HepG2 (cell line): ENCODE measurements around the gene CYP2A13.

ENCODE experiments used
- MEIS2 ChIP-seq: sonication (generic); formaldehyde crosslinking; IDR thresholded peaks from 2 replicates; pipeline ENCODE4 v1.9.0; 2021; ENCODE audit warnings: mild to moderate bottlenecking, missing genetic modification reagents
- MYC ChIP-seq: sonication (generic); formaldehyde crosslinking; IDR thresholded peaks from 2 replicates; pipeline ENCODE4 v1.9.0; 2021; ENCODE audit warnings: missing genetic modification reagents, borderline replicate concordance
- SRF ChIP-seq: IDR thresholded peaks from 2 replicates; pipeline ENCODE4 v1.6.1; 2011; ENCODE audit warnings: mild to moderate bottlenecking, low read depth, low read length, moderate library complexity
- SUZ12 ChIP-seq: fragments of 150-350 bp; IDR thresholded peaks from 2 replicates; pipeline ENCODE4 v1.6.1; 2014; ENCODE audit warnings: low read depth, low read length
- TF ChIP-seq, protein P1 (sequence below): sonication (generic); formaldehyde crosslinking; IDR thresholded peaks from 2 replicates; pipeline ENCODE4 v1.5.0; 2020; ENCODE audit warnings: mild to moderate bottlenecking, missing genetic modification reagents, moderate library complexity

DNA sequence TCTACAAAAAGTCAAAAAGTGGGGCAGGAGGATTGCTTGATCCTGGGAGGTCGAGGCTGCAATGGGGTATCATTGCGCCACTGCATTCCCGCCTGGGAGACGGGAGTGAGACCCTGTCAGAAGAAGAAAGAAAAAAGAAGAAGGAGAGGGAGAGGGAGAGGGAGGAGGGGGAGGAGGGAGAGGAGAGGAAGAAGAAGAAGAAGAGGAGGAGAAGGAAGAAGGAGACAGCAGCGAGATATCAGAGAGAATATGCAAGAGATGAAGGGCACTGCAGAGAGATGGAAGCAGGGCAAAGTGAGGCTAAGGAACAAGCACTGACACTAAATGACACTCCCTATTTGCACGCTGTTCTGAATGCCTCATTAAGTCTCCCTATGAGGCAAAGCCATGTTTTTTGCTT is 40.4 kb downstream of the CYP2A13 start:
- no peak for TF ChIP-seq MEIS2 (CRISPR knock-in tag)
- TF ChIP-seq SRF: no peak
- no peak for TF ChIP-seq MYC
- TF ChIP-seq, protein P1, sequence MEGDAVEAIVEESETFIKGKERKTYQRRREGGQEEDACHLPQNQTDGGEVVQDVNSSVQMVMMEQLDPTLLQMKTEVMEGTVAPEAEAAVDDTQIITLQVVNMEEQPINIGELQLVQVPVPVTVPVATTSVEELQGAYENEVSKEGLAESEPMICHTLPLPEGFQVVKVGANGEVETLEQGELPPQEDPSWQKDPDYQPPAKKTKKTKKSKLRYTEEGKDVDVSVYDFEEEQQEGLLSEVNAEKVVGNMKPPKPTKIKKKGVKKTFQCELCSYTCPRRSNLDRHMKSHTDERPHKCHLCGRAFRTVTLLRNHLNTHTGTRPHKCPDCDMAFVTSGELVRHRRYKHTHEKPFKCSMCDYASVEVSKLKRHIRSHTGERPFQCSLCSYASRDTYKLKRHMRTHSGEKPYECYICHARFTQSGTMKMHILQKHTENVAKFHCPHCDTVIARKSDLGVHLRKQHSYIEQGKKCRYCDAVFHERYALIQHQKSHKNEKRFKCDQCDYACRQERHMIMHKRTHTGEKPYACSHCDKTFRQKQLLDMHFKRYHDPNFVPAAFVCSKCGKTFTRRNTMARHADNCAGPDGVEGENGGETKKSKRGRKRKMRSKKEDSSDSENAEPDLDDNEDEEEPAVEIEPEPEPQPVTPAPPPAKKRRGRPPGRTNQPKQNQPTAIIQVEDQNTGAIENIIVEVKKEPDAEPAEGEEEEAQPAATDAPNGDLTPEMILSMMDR: no peak
- no peak for TF ChIP-seq SUZ12
